K562 (cell line): ENCODE data around the gene USHBP1. TPM values are rescaled to one million over a fixed set of nuclear protein-coding genes. Genes with fewer than 3 reads are reported as not detected.

Source experiments
- ETV5 ChIP-seq: sonication (generic); formaldehyde crosslinking; IDR thresholded peaks from 2 replicates; pipeline ENCODE4 v1.4.0; 2020; ENCODE audit warnings: low read depth, mild to moderate bottlenecking, missing genetic modification reagents
- GATAD2A ChIP-seq: fragments of 450-650 bp; IDR thresholded peaks from 2 replicates; pipeline ENCODE4 v1.6.1; 2017
- GTF2A2 ChIP-seq: IDR thresholded peaks from 2 replicates; pipeline ENCODE4 v1.6.1; 2016; ENCODE audit warnings: mild to moderate bottlenecking, missing genetic modification characterization, missing compliant biosample characterization
- HMGN3 ChIP-seq: IDR thresholded peaks from 2 replicates; pipeline ENCODE4 v1.6.1; 2011; ENCODE audit warnings: borderline replicate concordance, low read depth, mild to moderate bottlenecking, mixed read lengths, low read length; ENCODE audit not compliant: insufficient read length; ENCODE audit errors: extremely low read depth
- MAFK ChIP-seq: IDR thresholded peaks from 2 replicates; pipeline ENCODE4 v1.6.1; 2011; ENCODE audit warnings: low read length, improper control_type of control experiment
- NBN ChIP-seq: fragments of 450-650 bp; IDR thresholded peaks from 2 replicates; pipeline ENCODE4 v1.6.1; 2016; ENCODE audit warnings: low read depth, mild to moderate bottlenecking
- NFXL1 ChIP-seq: fragments of 450-650 bp; formaldehyde crosslinking; IDR thresholded peaks from 2 replicates; pipeline ENCODE4 v1.4.0; 2021; ENCODE audit warnings: mild to moderate bottlenecking
- POLR2AphosphoS5 ChIP-seq: IDR thresholded peaks from 2 replicates; pipeline ENCODE4 v1.6.1; 2011; ENCODE audit warnings: mild to moderate bottlenecking, low read depth, low read length, moderate library complexity; ENCODE audit not compliant: control insufficient read depth, insufficient read depth
- SNIP1 ChIP-seq: fragments of 450-650 bp; IDR thresholded peaks from 2 replicates; pipeline ENCODE4 v1.7.1; 2017; ENCODE audit warnings: low read depth, mild to moderate bottlenecking
- SRF ChIP-seq, 2 experiments: fragments of 250-450, 450-650 bp in 1 of 2; sonication (Bioruptor Pico) in 1 of 2; sonication (generic) in 1 of 2; formaldehyde crosslinking; IDR thresholded peaks; 2 replicates each; pipeline versions ENCODE4 v1.5.0 to v1.5.1; 2020 to 2022; ENCODE audit warnings: mild to moderate bottlenecking in 1 of 2, missing genetic modification reagents in 1 of 2
- ZNF184 ChIP-seq: sonication (generic); formaldehyde crosslinking; IDR thresholded peaks from 2 replicates; pipeline ENCODE4 v1.5.0; 2020; ENCODE audit warnings: missing genetic modification reagents
- ZNF561 ChIP-seq: fragments of 450-650 bp; formaldehyde crosslinking; conservative IDR thresholded peaks from 2 replicates; pipeline ENCODE4 v1.4.0; 2020; ENCODE audit warnings: mild to moderate bottlenecking, moderate library complexity
- ZNF75A ChIP-seq: fragments of 450-650 bp; formaldehyde crosslinking; IDR thresholded peaks from 2 replicates; pipeline ENCODE4 v1.4.0; 2020; ENCODE audit warnings: mild to moderate bottlenecking
- polyA plus RNA-seq, 8 experiments: library from polyadenylated mRNA; depleted of rRNA in 4 of 8; stranded (reverse) in 5 of 8; unstranded in 3 of 8; fragments of >200 nt; fragmentation: Nextera tagmentation in 2 of 8; fragmentation: Illumina TruSeq in 1 of 8; extraction: Ambion mirVana in 2 of 8; extraction: Trizol in 1 of 8; gene quantifications; 2 replicates each; pipeline versions ENCODE4 v1.2.1 to v1.2.3, GENCODE V29; 2011 to 2014; ENCODE audit warnings: inconsistent platforms in 1 of 8, missing spikeins in 1 of 8
- total RNA-seq, 7 experiments: library from RNA; depleted of rRNA in 6 of 7; stranded (reverse); fragments of >200 nt in 6 of 7; fragmentation: Illumina TruSeq in 2 of 7; extraction: Trizol in 2 of 7; gene quantifications; 2 replicates each; pipeline versions ENCODE4 v1.2.1 to v1.2.3, GENCODE V29; 2011 to 2021; ENCODE audit warnings: low replicate concordance in 1 of 7
- TF ChIP-seq, protein P1 (sequence below): sonication (generic); formaldehyde crosslinking; IDR thresholded peaks from 2 replicates; pipeline ENCODE4 v1.8.1; 2023; ENCODE audit warnings: mild to moderate bottlenecking, missing genetic modification reagents, moderate library complexity
- TF ChIP-seq, protein P2 (sequence below): sonication (generic); formaldehyde crosslinking; IDR thresholded peaks from 2 replicates; pipeline ENCODE4 v1.9.0; 2022; ENCODE audit warnings: mild to moderate bottlenecking, missing genetic modification reagents
- TF ChIP-seq, protein P3 (sequence below): fragments of 250-450 bp; sonication (Bioruptor Pico); IDR thresholded peaks from 2 replicates; pipeline ENCODE4 v1.8.0; 2021; ENCODE audit warnings: moderate library complexity, mild to moderate bottlenecking, inconsistent platforms
- TF ChIP-seq, protein P4 (sequence below), 2 experiments: fragments of 450-650 bp; IDR thresholded peaks; 2 replicates each; pipeline ENCODE4 v1.6.1; 2018; ENCODE audit warnings: mild to moderate bottlenecking in 2 of 2, low read depth in 1 of 2; ENCODE audit not compliant: partially characterized antibody in 2 of 2
- TF ChIP-seq, protein P5 (sequence below): fragments of 450-650 bp; IDR thresholded peaks from 2 replicates; pipeline ENCODE4 v1.6.1; 2016; ENCODE audit warnings: missing biosample characterization, missing genetic modification characterization

The USHBP1 gene
- total and polyA plus RNA-seq, 9 of the 15 experiments (the other 6 are each of a cell fraction or from before 2014, with no cell fraction given) = 0.03 to 0.10 (median 0.05) TPM; not detected in 5

DNA sequence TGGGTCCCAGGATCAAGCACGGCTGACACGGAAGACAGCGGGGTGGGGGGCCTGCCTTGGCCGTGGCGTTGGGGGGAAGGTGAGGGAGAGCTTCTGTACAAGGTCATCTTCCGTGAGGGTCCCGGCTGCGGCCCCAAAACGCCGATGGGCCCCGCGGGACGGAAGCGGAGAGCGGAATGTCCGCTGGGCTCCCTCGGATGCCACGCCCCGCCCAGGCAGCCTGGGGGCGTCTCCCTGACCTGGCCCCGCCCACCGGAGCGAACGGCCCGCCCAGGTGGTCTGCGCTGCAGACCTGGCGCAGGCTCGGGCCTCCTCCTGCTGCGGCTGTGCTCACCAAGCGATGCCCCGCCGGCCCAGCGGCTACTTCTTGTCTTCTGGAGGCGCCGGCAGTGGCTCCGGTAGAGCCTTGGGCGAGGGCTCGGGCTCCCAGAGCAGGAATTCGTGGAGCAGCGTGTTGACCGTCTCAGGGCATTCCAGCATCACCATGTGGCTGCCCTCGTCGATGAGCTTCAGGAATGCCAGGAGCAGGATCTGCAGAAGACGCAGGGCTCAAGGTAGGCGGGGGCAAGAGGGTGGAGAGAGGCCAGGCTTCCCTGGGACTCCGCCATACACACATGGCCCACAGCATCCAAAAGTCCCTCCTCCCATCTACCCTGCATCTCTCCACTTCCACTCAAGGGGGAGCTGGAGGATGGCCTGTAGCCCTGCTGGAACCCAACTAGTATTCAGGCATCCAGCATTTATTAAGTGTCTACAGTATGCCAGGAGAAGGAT lies 27.9 kb upstream of the USHBP1 start (continued):
- TF ChIP-seq, protein P1, sequence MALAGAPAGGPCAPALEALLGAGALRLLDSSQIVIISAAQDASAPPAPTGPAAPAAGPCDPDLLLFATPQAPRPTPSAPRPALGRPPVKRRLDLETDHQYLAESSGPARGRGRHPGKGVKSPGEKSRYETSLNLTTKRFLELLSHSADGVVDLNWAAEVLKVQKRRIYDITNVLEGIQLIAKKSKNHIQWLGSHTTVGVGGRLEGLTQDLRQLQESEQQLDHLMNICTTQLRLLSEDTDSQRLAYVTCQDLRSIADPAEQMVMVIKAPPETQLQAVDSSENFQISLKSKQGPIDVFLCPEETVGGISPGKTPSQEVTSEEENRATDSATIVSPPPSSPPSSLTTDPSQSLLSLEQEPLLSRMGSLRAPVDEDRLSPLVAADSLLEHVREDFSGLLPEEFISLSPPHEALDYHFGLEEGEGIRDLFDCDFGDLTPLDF (CRISPR knock-in tag) = no peak; the same call in 1 of the 2 replicates
- TF ChIP-seq SRF (CRISPR knock-in tag; IDR thresholded peaks at IDR 0.05) = peak in 1 of 2 experiments; percentile 10; a peak in 1 of 4 replicates
- TF ChIP-seq, protein P2, sequence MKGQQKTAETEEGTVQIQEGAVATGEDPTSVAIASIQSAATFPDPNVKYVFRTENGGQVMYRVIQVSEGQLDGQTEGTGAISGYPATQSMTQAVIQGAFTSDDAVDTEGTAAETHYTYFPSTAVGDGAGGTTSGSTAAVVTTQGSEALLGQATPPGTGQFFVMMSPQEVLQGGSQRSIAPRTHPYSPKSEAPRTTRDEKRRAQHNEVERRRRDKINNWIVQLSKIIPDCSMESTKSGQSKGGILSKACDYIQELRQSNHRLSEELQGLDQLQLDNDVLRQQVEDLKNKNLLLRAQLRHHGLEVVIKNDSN = peak; percentile 41; the same call in 1 of the 2 replicates
- TF ChIP-seq ETV5 (CRISPR knock-in tag) = peak; percentile 60; the same call in 1 of the 2 replicates
- 0 out of 2 replicates have a peak, but pooled peaks have one; percentile 72 for TF ChIP-seq GATAD2A
- no peak for TF ChIP-seq ZNF75A (CRISPR knock-in tag)
- no peak for TF ChIP-seq SNIP1
- peak; percentile 39; the same call in 1 of the 2 replicates for TF ChIP-seq POLR2AphosphoS5
- peak; percentile 80 for TF ChIP-seq NBN
- TF ChIP-seq HMGN3 = peak; percentile 72
- TF ChIP-seq ZNF184 = no peak
- TF ChIP-seq, protein P3, sequence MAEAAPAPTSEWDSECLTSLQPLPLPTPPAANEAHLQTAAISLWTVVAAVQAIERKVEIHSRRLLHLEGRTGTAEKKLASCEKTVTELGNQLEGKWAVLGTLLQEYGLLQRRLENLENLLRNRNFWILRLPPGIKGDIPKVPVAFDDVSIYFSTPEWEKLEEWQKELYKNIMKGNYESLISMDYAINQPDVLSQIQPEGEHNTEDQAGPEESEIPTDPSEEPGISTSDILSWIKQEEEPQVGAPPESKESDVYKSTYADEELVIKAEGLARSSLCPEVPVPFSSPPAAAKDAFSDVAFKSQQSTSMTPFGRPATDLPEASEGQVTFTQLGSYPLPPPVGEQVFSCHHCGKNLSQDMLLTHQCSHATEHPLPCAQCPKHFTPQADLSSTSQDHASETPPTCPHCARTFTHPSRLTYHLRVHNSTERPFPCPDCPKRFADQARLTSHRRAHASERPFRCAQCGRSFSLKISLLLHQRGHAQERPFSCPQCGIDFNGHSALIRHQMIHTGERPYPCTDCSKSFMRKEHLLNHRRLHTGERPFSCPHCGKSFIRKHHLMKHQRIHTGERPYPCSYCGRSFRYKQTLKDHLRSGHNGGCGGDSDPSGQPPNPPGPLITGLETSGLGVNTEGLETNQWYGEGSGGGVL (CRISPR knock-in tag) = no peak
- TF ChIP-seq, protein P4, sequence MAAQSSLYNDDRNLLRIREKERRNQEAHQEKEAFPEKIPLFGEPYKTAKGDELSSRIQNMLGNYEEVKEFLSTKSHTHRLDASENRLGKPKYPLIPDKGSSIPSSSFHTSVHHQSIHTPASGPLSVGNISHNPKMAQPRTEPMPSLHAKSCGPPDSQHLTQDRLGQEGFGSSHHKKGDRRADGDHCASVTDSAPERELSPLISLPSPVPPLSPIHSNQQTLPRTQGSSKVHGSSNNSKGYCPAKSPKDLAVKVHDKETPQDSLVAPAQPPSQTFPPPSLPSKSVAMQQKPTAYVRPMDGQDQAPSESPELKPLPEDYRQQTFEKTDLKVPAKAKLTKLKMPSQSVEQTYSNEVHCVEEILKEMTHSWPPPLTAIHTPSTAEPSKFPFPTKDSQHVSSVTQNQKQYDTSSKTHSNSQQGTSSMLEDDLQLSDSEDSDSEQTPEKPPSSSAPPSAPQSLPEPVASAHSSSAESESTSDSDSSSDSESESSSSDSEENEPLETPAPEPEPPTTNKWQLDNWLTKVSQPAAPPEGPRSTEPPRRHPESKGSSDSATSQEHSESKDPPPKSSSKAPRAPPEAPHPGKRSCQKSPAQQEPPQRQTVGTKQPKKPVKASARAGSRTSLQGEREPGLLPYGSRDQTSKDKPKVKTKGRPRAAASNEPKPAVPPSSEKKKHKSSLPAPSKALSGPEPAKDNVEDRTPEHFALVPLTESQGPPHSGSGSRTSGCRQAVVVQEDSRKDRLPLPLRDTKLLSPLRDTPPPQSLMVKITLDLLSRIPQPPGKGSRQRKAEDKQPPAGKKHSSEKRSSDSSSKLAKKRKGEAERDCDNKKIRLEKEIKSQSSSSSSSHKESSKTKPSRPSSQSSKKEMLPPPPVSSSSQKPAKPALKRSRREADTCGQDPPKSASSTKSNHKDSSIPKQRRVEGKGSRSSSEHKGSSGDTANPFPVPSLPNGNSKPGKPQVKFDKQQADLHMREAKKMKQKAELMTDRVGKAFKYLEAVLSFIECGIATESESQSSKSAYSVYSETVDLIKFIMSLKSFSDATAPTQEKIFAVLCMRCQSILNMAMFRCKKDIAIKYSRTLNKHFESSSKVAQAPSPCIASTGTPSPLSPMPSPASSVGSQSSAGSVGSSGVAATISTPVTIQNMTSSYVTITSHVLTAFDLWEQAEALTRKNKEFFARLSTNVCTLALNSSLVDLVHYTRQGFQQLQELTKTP (IDR thresholded peaks at IDR 0.05; ENCODE audit: low read depth in 1 of 2, partially characterized antibody in 2 of 2) = peak in 1 of 2 experiments; percentile 69
- no peak for TF ChIP-seq NFXL1 (CRISPR knock-in tag)
- TF ChIP-seq, protein P5, sequence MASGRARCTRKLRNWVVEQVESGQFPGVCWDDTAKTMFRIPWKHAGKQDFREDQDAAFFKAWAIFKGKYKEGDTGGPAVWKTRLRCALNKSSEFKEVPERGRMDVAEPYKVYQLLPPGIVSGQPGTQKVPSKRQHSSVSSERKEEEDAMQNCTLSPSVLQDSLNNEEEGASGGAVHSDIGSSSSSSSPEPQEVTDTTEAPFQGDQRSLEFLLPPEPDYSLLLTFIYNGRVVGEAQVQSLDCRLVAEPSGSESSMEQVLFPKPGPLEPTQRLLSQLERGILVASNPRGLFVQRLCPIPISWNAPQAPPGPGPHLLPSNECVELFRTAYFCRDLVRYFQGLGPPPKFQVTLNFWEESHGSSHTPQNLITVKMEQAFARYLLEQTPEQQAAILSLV (tag) = no peak
- TF ChIP-seq ZNF561 (CRISPR knock-in tag) = no peak
- TF ChIP-seq MAFK = 0 out of 2 replicates have a peak, but pooled peaks have one; percentile 18
- no peak for TF ChIP-seq GTF2A2 (tag)
